ENCODE data around the gene C14orf119. TPM values are rescaled to one million over a fixed set of nuclear protein-coding genes. Genes with fewer than 3 reads are reported as not detected.

C14orf119 gene
- total RNA-seq, 4 donors from 2014 or later, result 21.3 to 37.1 (median 28.9) TPM

DNA sequence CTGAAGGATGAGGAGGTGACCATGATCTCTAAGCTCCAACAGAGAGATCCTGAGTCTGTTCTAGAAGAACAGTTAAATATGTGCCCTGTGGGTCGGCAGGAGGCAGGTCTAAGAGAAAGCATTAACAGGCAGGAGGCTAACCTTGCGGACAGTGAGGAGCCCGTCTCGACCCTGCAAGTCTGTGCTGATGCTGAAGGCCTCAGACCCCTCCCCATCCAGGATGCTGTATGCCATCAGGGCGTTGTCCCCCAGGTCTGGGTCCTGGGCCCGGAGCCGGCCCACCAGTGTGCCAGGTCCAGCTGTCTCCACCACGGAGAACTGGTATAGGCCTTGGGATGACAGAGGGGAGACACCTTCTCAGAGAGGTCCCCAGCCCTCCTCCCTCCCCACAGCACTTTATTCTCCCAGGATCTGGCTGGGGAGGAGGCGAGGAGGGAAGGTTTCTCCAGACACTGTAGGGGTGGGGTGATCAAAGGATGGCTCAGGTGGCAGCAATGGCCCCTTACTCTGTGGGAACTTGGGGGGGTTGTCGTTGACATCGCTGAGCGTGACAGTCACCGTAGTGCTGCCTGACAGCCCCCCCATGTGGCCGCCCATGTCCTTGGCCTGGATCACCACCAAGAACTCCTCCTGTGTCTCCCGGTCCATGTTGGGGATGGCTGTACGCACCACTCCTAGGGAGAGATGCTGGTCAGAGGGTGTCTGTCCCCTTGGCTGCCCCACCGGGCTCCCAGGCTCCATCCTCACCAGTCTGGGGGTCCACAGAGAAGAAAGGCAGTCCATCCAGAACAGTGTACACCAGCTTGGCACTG, 41.1 kb upstream of the C14orf119 start:
- TF ChIP-seq CTCF (IDR thresholded peaks at IDR 0.05) (no peak), POLR2A (IDR thresholded peaks at IDR 0.05) (no peak)
- WGBS, 2 donors, result 75 to 79% methylated on average over 7 to 15 of the region's 17 CpGs
- no peak for DNase-seq

GRCh38 chr14:23055147-23055550, 40.2 kb upstream of the C14orf119 start:
- intact Hi-C loops (cut with DNase I), result no loop called here

More for the DNA sequence above, 41.1 kb upstream of the C14orf119 start:
- no peak overlapping the region for H3K4me3 ChIP-seq (replicated peaks in 1 of 3)
- no peak overlapping the region for H3K27ac ChIP-seq
- no peaks in the 10 kb centered on the region for H3K9me3 ChIP-seq
- no peaks in the 10 kb centered on the region for H3K27me3 ChIP-seq
- peaks cover 4 to 7% of the 10 kb centered on the region in 2 donors for H3K36me3 ChIP-seq
- H3K4me1 ChIP-seq, result peaks cover 0 to 15% of the 10 kb centered on the region in 2 donors
- intact Hi-C loops (cut with DNase I), result no loop called here

DNA sequence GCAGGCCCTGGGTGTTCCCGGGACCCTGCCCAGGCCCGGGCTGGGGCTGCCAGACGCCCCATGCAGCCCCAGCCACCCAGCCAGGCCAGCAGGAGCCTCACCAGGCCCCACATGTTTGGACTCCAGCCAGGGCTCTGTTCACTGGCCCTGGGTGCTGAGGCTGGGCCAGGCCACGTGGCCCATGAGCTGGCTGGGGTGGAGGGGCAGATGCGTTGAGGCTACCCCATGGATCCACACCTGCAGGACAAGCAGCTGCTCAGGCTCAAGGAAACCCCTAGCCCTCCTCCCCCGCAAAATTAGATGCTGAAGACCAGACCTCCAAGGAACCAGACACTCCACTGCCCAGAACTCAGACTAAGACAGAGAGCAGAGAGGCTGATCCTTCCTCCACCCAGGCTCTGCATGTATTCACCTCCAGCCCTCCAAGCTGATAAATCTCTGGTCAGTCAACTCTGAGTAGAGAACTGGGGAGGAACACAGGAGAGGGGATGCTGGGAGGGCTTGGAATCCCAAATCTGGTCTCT, 39.6 kb upstream of the C14orf119 start:
- H3K27me3 ChIP-seq, result no peaks in the 10 kb centered on the region
- intact Hi-C loops (cut with DNase I), result loop anchor here (2.0 kb wide), 1 partner anchor 69 kb away; no protein-coding TSS in a partner anchor
- peaks cover 17 to 19% of the 10 kb centered on the region in 2 donors for H3K36me3 ChIP-seq
- DNase-seq, result peak in 1 of 2 donors; percentile 19
- no peaks in the 10 kb centered on the region for H3K9me3 ChIP-seq
- no peak overlapping the region for H3K4me3 ChIP-seq (replicated peaks in 1 of 3)
- H3K4me1 ChIP-seq, result peaks cover 0 to 15% of the 10 kb centered on the region in 2 donors
- 80 to 90% methylated on average over 2 of the region's 6 CpGs for WGBS, 2 donors
- no peak for TF ChIP-seq CTCF (IDR thresholded peaks at IDR 0.05)
- TF ChIP-seq POLR2A (IDR thresholded peaks at IDR 0.05), result no peak
- H3K27ac ChIP-seq, result no peak overlapping the region

More at GRCh38 chr14:23055147-23055550, 40.2 kb upstream of the C14orf119 start:
- Histone ChIP-seq H3K27me3 (no peaks in the 10 kb centered on the region), H3K27ac (no peak overlapping the region), H3K9me3 (no peaks in the 10 kb centered on the region), H3K4me1 (peaks cover 0 to 15% of the 10 kb centered on the region in 2 donors), H3K4me3 (replicated peaks in 1 of 3) (no peak overlapping the region), H3K36me3 (peaks cover 14% of the 10 kb centered on the region in 2 donors)
- no peak for DNase-seq
- WGBS, 2 donors, result 95 to 99% methylated on average over 12 of the region's 12 CpGs
- no peak for TF ChIP-seq CTCF (IDR thresholded peaks at IDR 0.05)
- TF ChIP-seq POLR2A (IDR thresholded peaks at IDR 0.05), result no peak

DNA sequence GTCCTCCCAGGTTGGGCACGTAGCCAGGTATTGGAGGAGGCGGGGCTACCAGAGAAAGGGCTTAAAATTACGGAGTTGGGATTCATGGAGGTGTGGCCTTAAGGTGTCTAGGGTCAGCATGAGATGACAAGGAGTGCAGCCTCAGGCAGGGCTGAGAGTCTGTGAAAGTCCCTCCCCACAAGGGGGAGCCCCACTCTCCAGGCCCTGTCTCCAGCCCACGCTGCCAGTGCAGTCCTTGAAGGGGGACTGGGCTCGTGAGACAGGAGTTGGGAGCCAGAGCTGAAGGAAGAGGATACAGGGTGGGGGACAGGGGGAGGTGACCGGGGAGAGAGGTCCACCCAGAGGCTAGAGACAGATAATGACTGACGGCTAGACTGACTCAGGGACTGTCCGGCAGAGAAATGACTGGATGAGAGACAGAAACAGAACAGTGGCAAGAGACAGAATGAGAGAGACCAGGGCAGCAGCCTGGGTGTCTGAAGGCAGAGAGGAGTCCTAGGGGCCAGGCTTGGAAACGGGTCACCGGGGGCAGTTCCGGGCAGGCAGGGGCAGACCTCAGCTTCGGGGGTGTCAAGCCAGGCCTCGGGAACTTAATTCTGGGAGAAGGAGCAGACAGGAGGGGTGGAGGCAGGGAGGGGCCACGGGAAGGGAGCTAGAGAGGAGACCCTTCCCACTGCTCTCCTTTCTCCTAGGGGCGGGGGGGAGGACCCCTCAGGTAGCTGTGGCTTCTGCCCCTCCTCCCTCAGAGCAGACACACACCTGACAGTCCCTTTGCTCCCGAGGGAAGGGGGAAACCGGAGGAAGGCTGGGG, 39.0 kb upstream of the C14orf119 start:
- peak; percentile 52 to 57 for DNase-seq
- TF ChIP-seq CTCF (IDR thresholded peaks at IDR 0.05) (peak in 5 of 6 experiments; percentile 29 to 59 (median 40)), POLR2A (IDR thresholded peaks at IDR 0.05) (no peak)
- H3K4me1 ChIP-seq, result peaks cover 0 to 15% of the 10 kb centered on the region in 2 donors
- peaks cover 24 to 26% of the 10 kb centered on the region in 2 donors for H3K36me3 ChIP-seq
- WGBS, 2 donors, result 14 to 22% methylated on average over 17 of the region's 17 CpGs
- H3K9me3 ChIP-seq, result no peaks in the 10 kb centered on the region
- no peaks in the 10 kb centered on the region for H3K27me3 ChIP-seq
- H3K27ac ChIP-seq, result no peak overlapping the region
- no peak overlapping the region for H3K4me3 ChIP-seq (replicated peaks in 1 of 3)
- intact Hi-C loops (cut with DNase I), result loop anchor here (2.0 kb wide), 1 partner anchor 70 kb away; no protein-coding TSS in a partner anchor

Measured in thyroid gland (tissue), 4 donors.